K562 (cell line): Measurements from ENCODE around the gene AKAP7. TPM values are rescaled to one million over a fixed set of nuclear protein-coding genes. Genes with fewer than 3 reads are reported as not detected.

Source experiments
- ATAC-seq: fragments of 200-7000 bp; cut with Tn5 transposase; 3 replicates; pipeline ENCODE4 v1.9.1; 2020; ENCODE audit warnings: moderate library complexity
- BruUV-seq: library from RNA; stranded (reverse); fragments of 400-500 nt; replicated peaks from 2 replicates; lab custom pipeline; 2021; lab: Mats Ljungman, UMichigan
- CTCF ChIA-PET: fragments of 300-600 bp; formaldehyde crosslinking; extraction: SDS; loops from one replicate; lab custom pipeline; 2021; ENCODE audit warnings: low intra/inter-chr PET ratio; lab: Yijun Ruan, JAX
- POLR2A ChIA-PET: fragments of 300-600, 350-650 bp; sonication (Branson Sonifier 250); formaldehyde crosslinking; extraction: SDS; loops from one replicate; lab custom pipeline; 2021; ENCODE audit warnings: antibody characterized with exemption, inconsistent platforms; lab: Yijun Ruan, JAX
- DNase-seq, 4 experiments: peaks; one replicate each; pipeline versions ENCODE4 v3.0.0 to v3.0.0-alpha.2; 2011 to 2018; ENCODE audit warnings: low spot score in 3 of 4, mixed read lengths in 3 of 4; ENCODE audit errors: extremely low read depth in 1 of 4
- FAIRE-seq: peaks from 2 replicates; lab custom pipeline; 2011; peaks lifted over from hg19 to GRCh38; lab: Jason Lieb, UNC
- H2AFZ ChIP-seq: 2 replicates; pipeline ENCODE4 v1.6.0; 2011; ENCODE audit warnings: low read depth, low read length, control low read depth, inconsistent platforms
- H3K27ac ChIP-seq: fragments of 200-600 bp; 3 replicates; pipeline ENCODE4 v1.8.0; 2011; ENCODE audit warnings: low read depth, mild to moderate bottlenecking, control low read depth, inconsistent platforms, low read length, moderate library complexity, mixed read lengths; ENCODE audit errors: extremely low read depth
- H3K27me3 ChIP-seq, 2 experiments: fragments of 300-600 bp in 1 of 2; 2 replicates in 1 of 2; 3 replicates in 1 of 2; pipeline versions ENCODE4 v1.6.0 to v1.8.0; 2011; ENCODE audit warnings: inconsistent platforms in 2 of 2, low read length in 2 of 2, mild to moderate bottlenecking in 1 of 2, mixed read lengths in 1 of 2, moderate library complexity in 1 of 2; ENCODE audit not compliant: control insufficient read depth in 2 of 2, insufficient read depth in 2 of 2
- H3K36me3 ChIP-seq: fragments of 300-600 bp; 3 replicates; pipeline ENCODE4 v1.8.0; 2011; ENCODE audit warnings: mild to moderate bottlenecking, low read length, inconsistent platforms; ENCODE audit not compliant: control insufficient read depth, insufficient read depth
- H3K4me1 ChIP-seq, 2 experiments: fragments of 200-600 bp in 1 of 2; replicated peaks in 1 of 2; 2 replicates in 1 of 2; 3 replicates in 1 of 2; pipeline versions ENCODE4 v1.5.1 to v1.8.0; 2011; ENCODE audit warnings: inconsistent platforms in 2 of 2, low read length in 2 of 2, mild to moderate bottlenecking in 1 of 2, mixed read lengths in 1 of 2, moderate library complexity in 1 of 2; ENCODE audit not compliant: control insufficient read depth in 2 of 2, insufficient read depth in 2 of 2
- H3K4me2 ChIP-seq: 2 replicates; pipeline ENCODE4 v1.6.1; 2011; ENCODE audit warnings: low read length, control low read depth, inconsistent platforms, mixed read lengths; ENCODE audit not compliant: insufficient read depth
- H3K4me3 ChIP-seq: fragments of 200-600 bp; sonication (generic), shearing (Covaris generic); 2 replicates; pipeline ENCODE4 v1.5.1; 2016; ENCODE audit warnings: control low read depth, inconsistent platforms
- H3K79me2 ChIP-seq: fragments of 200-600 bp; 3 replicates; pipeline ENCODE4 v1.8.0; 2011; ENCODE audit warnings: low read length, inconsistent platforms; ENCODE audit not compliant: control insufficient read depth, insufficient read depth
- H3K9ac ChIP-seq, 2 experiments: 2 replicates each; pipeline versions ENCODE4 v1.6.0 to v1.6.1; 2011; ENCODE audit warnings: low read depth in 2 of 2, low read length in 2 of 2, control low read depth in 1 of 2, inconsistent platforms in 1 of 2, mild to moderate bottlenecking in 1 of 2, mixed read lengths in 1 of 2; ENCODE audit not compliant: insufficient read depth in 1 of 2
- H3K9me1 ChIP-seq: one replicate; pipeline ENCODE4 v1.6.0; 2011; ENCODE audit warnings: inconsistent platforms, mild to moderate bottlenecking, low read length, moderate library complexity; ENCODE audit not compliant: control insufficient read depth, insufficient read depth
- H3K9me3 ChIP-seq: replicated peaks from 2 replicates; pipeline ENCODE4 v1.5.1; 2011; ENCODE audit warnings: low read depth, low read length, inconsistent platforms; ENCODE audit not compliant: control insufficient read depth, insufficient read depth
- H4K20me1 ChIP-seq: replicated peaks from 2 replicates; pipeline ENCODE4 v1.6.1; 2011; ENCODE audit warnings: low read length, inconsistent platforms, mixed read lengths; ENCODE audit not compliant: control insufficient read depth, insufficient read depth
- C11orf30 ChIP-seq: fragments of 450-650 bp; IDR thresholded peaks from 2 replicates; pipeline ENCODE4 v1.6.1; 2016; ENCODE audit warnings: low read depth, mild to moderate bottlenecking
- HNRNPK ChIP-seq: fragments of 200-400 bp; formaldehyde crosslinking; IDR thresholded peaks from one replicate; pipeline ENCODE4 v1.6.1; 2018; ENCODE audit warnings: mild to moderate bottlenecking, low read depth, low read length; ENCODE audit not compliant: poor library complexity, severe bottlenecking
- IRF9 ChIP-seq: fragments of 450-650 bp; IDR thresholded peaks from 2 replicates; pipeline ENCODE4 v1.6.1; 2016; ENCODE audit warnings: missing biosample characterization, missing genetic modification characterization
- POLR2H ChIP-seq: IDR thresholded peaks from 2 replicates; pipeline ENCODE4 v1.6.1; 2016; ENCODE audit warnings: missing genetic modification characterization, low read depth, mild to moderate bottlenecking, control low read depth, missing compliant biosample characterization, moderate library complexity
- RFX1 ChIP-seq: fragments of 450-650 bp; IDR thresholded peaks from 2 replicates; pipeline ENCODE4 v1.6.1; 2016; ENCODE audit warnings: mild to moderate bottlenecking, moderate library complexity
- SAFB ChIP-seq: fragments of 200-400 bp; formaldehyde crosslinking; IDR thresholded peaks from 2 replicates; pipeline ENCODE4 v1.6.1; 2017; ENCODE audit warnings: low read depth, low read length, borderline replicate concordance
- SMAD4 ChIP-seq: fragments of 250-450 bp; sonication (Bioruptor Pico); conservative IDR thresholded peaks from 2 replicates; pipeline ENCODE4 v1.8.0; 2021; ENCODE audit warnings: inconsistent platforms, mild to moderate bottlenecking, moderate library complexity
- SP2 ChIP-seq: IDR thresholded peaks from 2 replicates; pipeline ENCODE4 v1.6.1; 2011; ENCODE audit warnings: mild to moderate bottlenecking, low read depth, low read length, moderate library complexity; ENCODE audit not compliant: poor library complexity, severe bottlenecking; ENCODE audit errors: extremely low read depth
- ZBTB34 ChIP-seq: fragments of 250-450 bp; sonication (Bioruptor Pico); IDR thresholded peaks from 2 replicates; pipeline ENCODE4 v1.8.0; 2021; ENCODE audit warnings: mild to moderate bottlenecking, moderate library complexity
- ZC3H11A ChIP-seq: IDR thresholded peaks from 2 replicates; pipeline ENCODE4 v1.6.1; 2012; ENCODE audit warnings: low read depth, low read length, improper control_type of control experiment
- ZC3H8 ChIP-seq: fragments of 450-650 bp; IDR thresholded peaks from 2 replicates; pipeline ENCODE4 v1.6.1; 2017
- ZNF184 ChIP-seq: sonication (generic); formaldehyde crosslinking; IDR thresholded peaks from 2 replicates; pipeline ENCODE4 v1.5.0; 2020; ENCODE audit warnings: missing genetic modification reagents
- ZNF507 ChIP-seq: conservative IDR thresholded peaks from 2 replicates; pipeline ENCODE4 v1.6.1; 2017; ENCODE audit warnings: missing genetic modification characterization, missing compliant biosample characterization
- WGBS: fragments of 100-300 bp; shearing (Covaris generic); methylation state at CpG from one replicate; pipeline ENCODE4 v1.1.6; 2016; ENCODE audit warnings: low coverage, mixed read lengths; ENCODE audit not compliant: insufficient coverage; ENCODE audit errors: missing lambda C conversion rate; 5-methylcytosine and 5-hydroxymethylcytosine counted together
- in situ Hi-C: fragments of 300-500 bp; cut with MboI; formaldehyde crosslinking; loops from 4 replicates; pipeline ENCODE4 v1.15.0; 2018; ENCODE audit warnings: inconsistent platforms, mixed read lengths
- intact Hi-C: fragments of 100-400 bp; cut with micrococcal nuclease; formaldehyde crosslinking; loops from 2 replicates; pipeline ENCODE4 v1.14.2; 2022
- polyA plus RNA-seq, 8 experiments: library from polyadenylated mRNA; depleted of rRNA in 4 of 8; stranded (reverse) in 5 of 8; unstranded in 3 of 8; fragments of >200 nt; fragmentation: Nextera tagmentation in 2 of 8; fragmentation: Illumina TruSeq in 1 of 8; extraction: Ambion mirVana in 2 of 8; extraction: Trizol in 1 of 8; gene quantifications; 2 replicates each; pipeline versions ENCODE4 v1.2.1 to v1.2.3, GENCODE V29; 2011 to 2014; ENCODE audit warnings: inconsistent platforms in 1 of 8, missing spikeins in 1 of 8
- total RNA-seq, 7 experiments: library from RNA; depleted of rRNA in 6 of 7; stranded (reverse); fragments of >200 nt in 6 of 7; fragmentation: Illumina TruSeq in 2 of 7; extraction: Trizol in 2 of 7; gene quantifications; 2 replicates each; pipeline versions ENCODE4 v1.2.1 to v1.2.3, GENCODE V29; 2011 to 2021; ENCODE audit warnings: low replicate concordance in 1 of 7

AKAP7 gene
- total and polyA plus RNA-seq, 9 of the 15 experiments (the other 6 are each of a cell fraction or from before 2014, with no cell fraction given), result 0.82 to 2.6 (median 1.6) TPM

GRCh38 chr6:131250936-131251335, 115.7 kb downstream of the AKAP7 start (continued):
- TF ChIP-seq ZBTB34 (CRISPR knock-in tag), result no peak

- Histone ChIP-seq H2AFZ (no peak overlapping the region), H4K20me1 (no peaks in the 10 kb centered on the region), H3K9ac (no peak overlapping the region), H3K4me3 (no peak overlapping the region), H3K36me3 (no peaks in the 10 kb centered on the region), H3K27ac (no peak overlapping the region), H3K27me3 (no peaks in the 10 kb centered on the region), H3K79me2 (no peaks in the 10 kb centered on the region), H3K4me2 (no peak overlapping the region), H3K9me1 (no peaks in the 10 kb centered on the region), H3K9me3 (no peaks in the 10 kb centered on the region), H3K4me1 (no peaks in the 10 kb centered on the region)
- in situ Hi-C loops, result no loop called here
- DNase-seq (no peak), ATAC-seq (no peak), FAIRE-seq (no peak)
- WGBS, result 0% methylated on average over 3 of the region's 3 CpGs
- intact Hi-C loops, result no loop called here
- POLR2A ChIA-PET, result interaction anchor here (0.5 kb wide), 1 partner anchor 309 kb away, joined by 3 read pairs; no protein-coding TSS in a partner anchor
- no peak for TF ChIP-seq HNRNPK
- no peak for TF ChIP-seq POLR2H (tag)
- no peak for TF ChIP-seq ZNF184 (CRISPR knock-in tag)
- TF ChIP-seq SMAD4 (CRISPR knock-in tag), result no peak
- TF ChIP-seq C11orf30, result no peak
- no peak for TF ChIP-seq ZC3H8
- no peak for TF ChIP-seq ZNF507 (tag)
- TF ChIP-seq SAFB, result no peak
- no peak for TF ChIP-seq SP2
- TF ChIP-seq ZC3H11A, result no peak
- no peak for TF ChIP-seq IRF9 (tag)
- no peak for TF ChIP-seq RFX1
- CTCF ChIA-PET, result no interaction called here
- BruUV-seq, result no TSS peak
These were observed 116.4 kb downstream of the AKAP7 start for GRCh38 chr6:131251590-131252199.
